Umbilical cord (tissue), 2 donors: ENCODE results near the gene EPPIN. TPM values are rescaled to one million over a fixed set of nuclear protein-coding genes. Genes with fewer than 3 reads are reported as not detected.
A peak's percentile ranks its signal among the peaks of the same experiment; 100 is the strongest.

ENCODE experiments used
- DNase-seq: peaks from one replicate; pipeline ENCODE4 v3.0.0-alpha.2; 2015; ENCODE audit warnings: low spot score
- total RNA-seq: library from RNA; depleted of rRNA; stranded (reverse); fragments of >200 nt; gene quantifications from one replicate; pipeline ENCODE4 v1.2.3, GENCODE V29; 2014; ENCODE audit warnings: low replicate concordance; ENCODE audit not compliant: insufficient read depth

EPPIN gene
- total RNA-seq, 1 donor from 2014 or later: 6.3 TPM

DNA sequence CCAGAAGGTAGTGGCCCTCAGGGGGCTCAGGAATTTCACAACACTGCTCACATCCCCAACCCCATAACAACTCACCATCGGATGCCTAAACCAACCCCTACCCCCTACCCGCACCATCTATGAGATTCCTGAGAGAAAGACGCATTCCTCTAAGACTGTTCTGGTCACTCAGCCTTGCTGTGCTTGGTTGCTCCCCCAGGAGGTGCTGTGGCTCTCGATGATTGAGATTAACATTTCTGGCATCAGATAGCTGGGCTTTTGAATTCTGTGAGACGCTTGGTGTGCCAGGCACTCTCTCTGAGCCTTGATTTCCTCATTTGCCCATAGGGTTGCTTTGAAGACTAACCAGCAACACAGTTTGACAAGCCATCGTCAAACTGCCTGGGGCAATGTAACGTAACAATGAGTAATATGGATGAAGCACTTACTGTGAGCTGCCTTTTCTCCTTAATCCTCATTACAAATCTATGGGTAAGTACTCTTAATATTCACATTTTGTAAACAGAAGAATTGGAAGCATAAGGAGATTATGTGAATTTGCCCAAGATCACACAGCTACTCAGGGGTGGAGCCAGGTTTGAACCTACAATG is 8.9 kb downstream of the EPPIN start:
- DNase-seq: no peak

DNA sequence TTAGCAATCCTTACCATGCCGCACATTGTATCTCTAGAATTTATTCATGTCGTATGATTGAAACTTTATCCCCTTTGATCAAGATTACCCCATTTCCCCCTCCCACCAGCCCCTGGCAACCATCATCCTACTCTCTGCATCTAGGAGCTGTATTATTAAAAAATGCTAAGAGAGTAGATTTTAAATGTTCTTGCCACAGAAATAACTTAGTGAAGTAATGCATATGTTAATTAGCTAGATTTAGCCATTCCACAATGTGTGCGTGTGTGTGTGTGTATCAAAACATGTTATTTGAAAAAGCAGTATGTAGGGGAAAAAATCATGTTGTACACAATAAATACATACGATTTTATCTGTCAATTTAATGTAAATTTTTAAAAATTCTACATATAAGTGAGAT is 19.9 kb downstream of the EPPIN start:
- DNase-seq: no peak

DNA sequence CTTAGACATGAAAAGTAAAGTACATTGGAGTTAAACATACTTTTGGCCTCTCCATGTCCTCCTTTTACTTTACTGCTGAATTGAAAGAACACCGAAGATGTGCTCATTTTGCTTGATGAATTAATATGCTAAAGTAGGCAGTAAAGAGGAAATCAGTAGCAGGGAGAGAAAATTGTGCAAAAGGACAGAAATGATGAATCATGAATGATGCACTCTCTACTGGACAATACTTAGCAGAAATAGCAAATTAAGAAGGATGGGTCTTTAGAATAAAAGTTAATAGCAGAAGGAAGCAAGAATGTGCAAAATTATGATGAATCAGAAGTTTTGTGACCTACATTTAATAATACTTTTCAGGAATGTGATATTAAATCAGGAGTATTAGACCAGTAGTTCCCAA is 23.4 kb downstream of the EPPIN start:
- DNase-seq: no peak

DNA sequence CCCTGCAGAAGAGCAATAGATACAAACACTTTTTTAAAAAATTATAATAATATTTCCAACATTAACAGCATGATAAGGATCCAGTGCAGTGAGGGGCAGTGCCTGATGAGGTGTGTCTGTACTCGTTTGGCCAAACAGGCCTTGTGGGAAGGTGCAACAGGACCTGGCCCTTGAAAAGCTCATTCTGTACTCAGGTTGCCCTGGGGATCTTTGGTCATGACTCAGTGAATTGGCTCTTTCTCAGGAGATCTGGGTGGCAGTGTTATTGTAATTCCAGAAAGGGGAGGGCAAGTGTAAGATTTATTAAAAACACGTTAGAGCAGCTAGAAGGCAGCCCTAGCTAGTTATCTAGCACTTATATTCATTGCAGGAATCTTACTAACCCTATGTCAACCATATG is 28.9 kb downstream of the EPPIN start:
- peak; percentile 12 for DNase-seq

DNA sequence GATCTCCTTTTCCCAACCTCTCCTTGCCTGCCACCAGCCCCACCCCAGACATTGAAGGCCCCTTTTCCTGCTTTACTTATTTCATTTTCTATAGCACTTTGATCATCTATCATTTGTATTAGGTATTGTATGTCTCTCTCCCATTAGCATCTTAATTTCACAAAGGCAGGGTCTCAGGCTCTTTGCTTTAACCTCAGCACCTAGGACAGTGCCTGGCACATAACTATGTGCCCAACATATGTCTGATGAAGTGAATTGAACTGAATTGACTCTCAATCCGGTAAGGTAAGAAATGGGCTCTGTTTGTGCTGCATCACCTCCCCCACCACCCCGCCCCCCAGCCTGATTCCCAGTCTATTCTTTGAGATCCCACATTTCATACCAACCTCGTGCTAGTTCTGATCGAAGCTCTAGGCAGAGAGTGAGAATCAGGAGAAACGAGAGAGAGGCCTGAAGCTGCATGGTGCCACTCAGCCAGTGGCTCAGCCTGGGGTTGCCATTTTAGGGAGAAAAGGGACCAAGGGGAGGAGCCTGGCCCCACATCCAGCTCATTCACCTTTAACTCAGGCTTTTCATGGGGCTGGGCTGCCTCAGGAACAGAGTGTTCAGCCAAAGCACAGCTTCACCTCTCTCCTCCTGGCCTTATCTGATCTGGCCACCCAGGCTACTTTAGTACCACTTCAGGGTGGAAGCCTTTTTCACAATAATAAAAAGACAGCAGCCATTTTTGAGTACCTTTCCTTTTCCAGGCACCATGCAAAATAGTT is 31.9 kb downstream of the EPPIN start, which contains the start of gene SPINT3:
Gene SPINT3 (minus strand): TSS at position 476 of the 767 bp plus-strand sequence. CDS start 14 bp downstream, at position 462.
- no peak for DNase-seq

DNA sequence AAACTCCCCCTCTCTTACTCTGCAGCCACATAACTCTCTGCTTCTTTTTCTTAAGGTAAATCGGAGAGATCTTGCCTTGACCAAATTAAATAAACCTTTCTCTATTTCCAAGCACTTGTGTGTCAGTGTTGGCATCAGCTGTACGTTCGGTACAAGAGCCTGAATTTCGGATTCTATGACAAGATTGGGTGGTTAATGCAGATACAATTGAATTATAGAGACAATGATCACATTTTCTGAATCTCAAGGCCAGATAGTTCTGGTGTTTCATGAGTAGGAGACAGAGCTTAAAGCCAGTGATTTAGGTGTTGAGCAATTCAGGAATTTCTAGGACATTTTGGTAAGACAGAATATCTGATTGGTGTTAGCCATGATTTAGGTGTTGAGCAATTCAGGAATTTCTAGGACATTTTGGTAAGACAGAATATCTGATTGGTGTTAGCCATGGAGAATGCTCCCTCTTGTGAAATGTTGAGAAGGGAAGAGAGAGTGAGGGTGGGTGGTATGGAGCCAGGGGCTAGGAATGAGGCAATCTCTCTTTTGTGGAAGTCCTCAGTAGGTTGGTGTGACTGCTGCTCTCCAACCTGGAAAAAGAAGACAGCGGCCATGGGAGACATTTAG is 36.8 kb downstream of the EPPIN start:
- no peak for DNase-seq

DNA sequence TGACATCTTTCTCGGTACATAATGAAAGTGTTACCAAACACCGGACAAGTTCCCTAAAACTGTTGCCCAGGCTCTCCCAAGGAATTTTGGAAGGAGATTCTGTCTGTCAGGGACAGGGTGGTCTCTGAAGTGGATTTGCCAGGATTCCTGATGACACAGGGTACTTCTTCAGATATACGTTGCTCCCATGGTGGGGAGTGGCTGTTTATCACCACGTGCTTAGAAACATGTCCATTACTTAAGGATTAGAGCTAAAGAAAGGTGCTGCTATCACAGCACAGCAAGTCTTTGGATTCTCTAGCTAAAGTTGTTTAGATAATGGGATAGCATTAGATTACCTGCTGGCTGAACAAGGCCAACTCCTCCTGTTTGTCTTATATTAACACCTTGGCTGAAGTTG is 38.1 kb downstream of the EPPIN start:
- DNase-seq: no peak

DNA sequence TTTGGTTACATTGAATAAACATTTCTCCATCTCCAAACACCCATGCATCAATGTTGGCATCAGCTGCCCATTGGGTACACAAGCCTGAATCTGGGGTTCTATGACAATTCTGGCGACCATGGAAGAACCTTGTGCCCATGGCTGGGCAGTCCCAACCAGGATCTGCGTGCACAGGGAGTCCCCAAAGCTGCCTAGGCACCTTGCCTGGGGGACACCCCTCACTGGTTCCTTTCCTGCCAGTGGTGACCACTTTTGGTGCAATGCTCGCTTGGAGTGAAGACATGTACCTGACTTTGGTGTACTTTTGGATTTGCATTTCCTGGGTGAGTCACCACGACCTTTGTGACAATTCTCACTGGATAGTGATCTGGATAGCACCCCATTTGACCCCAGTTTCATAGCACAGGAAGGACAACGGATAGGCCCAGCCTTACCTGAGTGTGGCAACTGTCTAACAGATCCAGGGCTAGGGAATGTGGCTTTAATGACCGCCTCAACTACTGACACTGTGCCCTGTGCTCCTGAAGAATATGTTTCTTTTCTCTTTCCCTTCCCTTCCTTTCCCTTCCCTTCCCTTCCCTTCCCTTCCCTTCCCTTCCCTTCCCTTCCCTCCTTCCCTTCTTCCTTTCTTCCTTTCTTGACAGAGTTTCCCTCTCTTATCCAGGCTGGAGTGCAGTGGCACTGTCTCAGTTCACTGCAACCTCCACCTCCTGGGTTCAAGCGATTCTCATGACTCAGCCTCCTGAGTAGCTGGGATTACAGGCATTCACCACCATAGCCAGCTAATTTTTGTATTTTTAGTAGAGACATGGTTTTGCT is 38.9 kb downstream of the EPPIN start:
- DNase-seq: no peak

DNA sequence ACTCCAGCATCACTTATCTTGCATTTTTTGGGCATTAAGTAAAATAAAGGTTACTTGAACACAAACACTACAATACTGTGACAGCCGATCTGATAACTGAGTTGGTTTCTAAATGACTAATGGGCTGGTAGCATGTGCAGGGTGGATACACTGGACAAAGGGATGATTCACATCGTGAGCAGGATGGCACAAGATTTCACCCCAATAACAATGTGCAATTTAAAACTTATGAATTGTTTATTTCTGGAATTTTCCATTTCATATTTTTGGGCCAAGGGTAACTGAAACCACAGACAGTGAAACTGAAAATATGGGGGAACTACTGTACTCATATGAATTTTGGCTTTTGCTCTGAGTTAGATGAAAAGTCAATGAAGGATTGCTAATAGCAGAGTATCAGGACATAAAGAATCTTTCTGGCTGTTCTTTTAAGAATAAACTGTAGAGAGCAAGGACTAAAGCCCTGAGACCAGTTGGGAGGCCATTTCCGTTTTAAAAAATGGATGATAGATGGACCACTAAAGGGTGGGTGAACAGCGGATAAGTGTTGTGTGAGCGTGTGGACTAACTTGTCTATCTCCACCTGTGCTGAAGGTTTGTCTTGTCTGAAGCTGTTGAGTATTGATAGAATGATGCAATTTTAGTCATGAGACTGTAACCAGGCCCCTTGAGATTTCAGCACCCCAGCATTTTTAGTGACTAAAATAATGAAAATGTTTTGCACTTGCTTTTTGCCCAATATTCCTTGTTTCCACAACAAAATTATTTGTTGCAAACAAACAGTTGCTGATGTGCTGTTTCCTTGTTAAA is 40.0 kb downstream of the EPPIN start:
- no peak for DNase-seq

DNA sequence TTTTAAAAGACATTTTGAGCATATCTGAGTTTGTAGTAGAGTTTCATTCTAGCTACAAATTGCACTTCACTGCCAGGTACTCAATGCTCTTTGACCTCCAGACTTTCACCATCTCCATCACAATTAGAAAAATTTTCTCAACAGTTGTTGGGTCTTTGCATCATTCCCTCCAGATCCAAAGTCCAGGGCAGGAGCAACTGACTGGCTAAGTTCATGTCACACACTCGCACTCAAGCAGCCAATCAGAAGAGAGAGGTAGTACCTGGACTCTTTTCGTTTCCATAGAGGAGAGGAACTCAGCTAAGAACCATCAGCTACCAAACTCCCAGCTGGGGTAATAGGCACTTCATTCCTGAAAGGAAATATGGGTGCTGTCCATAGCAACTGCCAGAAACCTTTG is 40.8 kb downstream of the EPPIN start:
- DNase-seq: no peak

DNA sequence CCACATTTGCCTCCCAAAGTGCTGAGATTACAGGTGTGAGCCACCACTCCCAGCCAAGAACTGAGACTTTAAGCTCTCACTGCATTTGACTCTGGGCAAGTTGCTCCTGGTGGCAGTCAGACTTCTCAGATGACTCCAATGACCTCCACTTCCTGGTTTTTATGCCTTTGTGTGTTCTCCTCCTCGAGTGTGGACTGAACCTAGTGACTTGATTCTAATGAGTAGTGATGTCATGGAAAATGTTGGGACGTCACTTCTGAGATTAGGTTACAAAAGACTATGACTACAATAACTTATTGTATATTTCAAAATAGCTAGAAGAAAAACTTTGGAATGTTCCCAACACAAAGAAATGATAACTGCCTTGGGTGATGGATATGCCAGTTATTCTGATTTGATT is 43.8 kb downstream of the EPPIN start:
- DNase-seq: no peak

DNA sequence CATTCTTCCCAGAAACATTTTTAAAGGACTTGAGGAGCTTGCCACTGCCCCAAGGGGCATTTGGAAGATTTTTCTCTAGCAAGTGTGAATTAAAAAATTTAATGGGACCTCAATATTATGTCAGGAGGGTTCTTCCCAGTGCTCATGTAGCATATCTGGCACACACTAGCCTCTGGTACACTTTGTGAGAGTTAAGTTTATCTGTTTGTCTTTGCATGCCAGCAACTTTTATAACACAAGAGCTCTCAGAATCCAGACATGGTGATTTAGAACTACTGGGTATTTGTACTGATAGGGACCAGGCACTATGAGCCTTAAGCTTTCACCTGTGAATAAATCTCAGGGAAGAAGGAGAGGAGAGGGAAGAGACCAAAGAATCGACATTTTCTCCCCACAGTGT is 44.6 kb downstream of the EPPIN start:
- no peak for DNase-seq

DNA sequence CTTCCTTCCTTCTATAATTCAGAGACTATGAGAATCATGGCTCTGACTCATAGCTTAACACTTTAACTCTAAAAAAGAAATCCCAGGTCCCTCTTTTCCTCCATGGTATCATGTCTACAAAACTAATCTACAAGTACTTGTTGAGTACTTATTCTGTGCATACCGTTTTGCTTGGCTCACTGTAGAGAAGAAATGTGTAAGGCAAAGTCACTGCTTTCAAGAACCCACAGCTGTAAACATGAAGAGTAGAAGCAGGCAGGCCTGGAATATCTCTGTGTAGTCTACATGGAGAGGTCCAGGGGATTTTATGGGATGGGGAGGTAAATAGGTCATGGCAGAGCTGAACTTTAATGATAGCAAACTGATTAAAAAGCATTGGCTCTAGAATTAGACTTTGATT is 45.6 kb downstream of the EPPIN start:
- no peak for DNase-seq

DNA sequence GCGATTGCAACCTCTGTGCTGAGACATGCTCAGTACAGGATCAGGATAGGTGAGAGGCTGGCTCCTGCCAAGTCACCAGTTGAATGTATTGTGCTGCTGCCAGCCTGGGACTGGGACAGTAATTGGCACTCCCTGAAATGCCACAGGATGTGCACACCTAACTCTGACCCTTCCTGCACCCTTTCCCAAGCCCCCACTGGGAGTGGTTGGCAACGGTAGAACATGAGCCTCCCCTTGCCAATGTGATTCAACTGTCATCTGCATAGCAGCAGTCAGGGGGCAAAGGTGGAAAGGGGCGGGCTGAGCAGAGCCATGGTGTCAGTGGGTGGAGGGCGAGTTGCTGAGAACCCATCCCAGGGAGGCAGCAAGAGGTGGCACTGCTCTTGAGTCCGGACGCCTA is 47.2 kb downstream of the EPPIN start:
- DNase-seq: no peak

DNA sequence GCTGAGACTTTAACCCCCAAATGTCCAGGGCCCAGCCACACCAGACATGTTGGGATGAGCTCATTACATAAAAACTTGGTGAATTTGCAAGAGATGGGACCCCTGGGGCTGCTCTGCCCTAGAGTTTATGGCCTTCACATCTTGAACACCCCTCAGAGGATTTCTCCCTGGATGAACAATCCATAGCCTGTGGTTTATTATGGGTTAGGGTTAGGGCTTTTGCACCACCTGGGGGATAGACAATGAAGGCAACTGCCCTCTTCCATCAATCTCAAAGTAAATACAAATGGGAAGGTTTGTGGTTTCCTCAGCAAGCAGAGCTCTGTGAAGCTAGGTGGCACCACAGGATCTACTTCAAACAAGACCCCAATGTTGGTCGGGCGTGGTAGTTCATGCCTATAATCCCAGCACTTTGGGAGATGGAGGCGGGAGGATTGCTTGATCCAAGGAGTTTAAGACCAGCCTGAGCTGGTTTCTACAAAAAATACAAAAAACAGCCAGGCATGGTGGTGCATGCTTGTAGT is 49.2 kb downstream of the EPPIN start:
- DNase-seq: no peak

DNA sequence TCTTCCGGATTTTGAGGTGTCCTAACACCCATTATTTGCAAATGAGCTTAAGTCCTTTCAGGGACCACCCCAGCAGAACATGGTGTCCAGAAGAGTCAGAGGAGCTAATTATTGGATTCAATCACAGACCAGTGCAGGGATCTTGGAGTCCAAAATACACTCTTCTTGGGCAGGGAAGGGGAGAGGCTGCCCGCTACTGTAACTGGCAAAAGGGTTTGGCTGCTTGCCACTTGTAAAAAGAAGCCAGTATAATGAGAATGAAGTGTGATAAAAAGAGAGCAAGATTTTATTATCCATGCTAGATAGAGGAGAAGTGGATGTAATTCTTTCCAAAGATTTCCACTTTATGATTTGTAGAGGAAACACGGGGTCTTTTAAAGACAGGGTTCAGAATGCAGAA is 51.0 kb downstream of the EPPIN start:
- DNase-seq: no peak

DNA sequence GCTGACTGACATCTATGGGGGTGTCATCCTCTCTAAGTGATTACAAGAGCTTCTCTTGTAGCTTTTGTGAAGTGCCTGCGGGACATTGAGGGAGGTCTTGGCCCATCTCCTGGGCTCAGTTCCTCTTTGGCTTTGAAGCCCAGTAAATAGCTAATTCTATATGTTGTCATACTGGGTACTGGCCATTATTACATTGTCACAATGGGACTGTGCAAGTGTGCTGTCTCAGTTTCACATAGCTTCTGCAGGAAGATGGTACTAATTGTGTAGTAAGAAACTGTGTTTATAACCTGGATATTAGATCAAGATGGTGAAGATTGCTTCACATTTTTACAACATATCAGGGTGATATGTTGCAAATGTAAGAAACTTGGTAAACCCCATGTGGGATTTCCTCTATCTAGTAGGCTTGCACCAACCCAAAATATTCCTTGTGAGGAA is 51.7 kb downstream of the EPPIN start:
- no peak for DNase-seq
